B cell (primary cell): ENCODE results near the gene PSMG4. TPM values are rescaled to one million over a fixed set of nuclear protein-coding genes. Genes with fewer than 3 reads are reported as not detected.

Source experiments
- ATAC-seq: fragments of 200-7000 bp; cut with Tn5 transposase; one replicate; pipeline ENCODE4 v1.10.0; 2021; ENCODE audit warnings: low read depth, mild to moderate bottlenecking, moderate number of reproducible peaks, moderate library complexity
- CTCF ChIA-PET: fragments of 350-600 bp; sonication (Branson Sonifier 250); formaldehyde crosslinking; loops from one replicate; lab custom pipeline; 2021; ENCODE audit warnings: antibody characterized with exemption, inconsistent platforms; lab: Charles Lee
- POLR2A ChIA-PET: fragments of 350-600 bp; sonication (Branson Sonifier 250); formaldehyde crosslinking; loops from one replicate; lab custom pipeline; 2021; ENCODE audit warnings: antibody characterized with exemption; lab: Charles Lee
- DNase-seq: peaks from one replicate; pipeline ENCODE4 v3.0.0; 2013
- H2AFZ ChIP-seq: 2 replicates; pipeline ENCODE4 v1.6.1; 2012; ENCODE audit warnings: mild to moderate bottlenecking, low read depth, low read length; ENCODE audit not compliant: insufficient read depth, poor library complexity, severe bottlenecking
- H3K27ac ChIP-seq, 2 donors: 1 replicate in 1 of 2; 2 replicates in 1 of 2; pipeline ENCODE4 v1.5.1; 2012 to 2013; ENCODE audit warnings: low read length in 2 of 2, mild to moderate bottlenecking in 2 of 2, moderate library complexity in 1 of 2
- H3K27me3 ChIP-seq, 4 experiments: fragments of 200-600 bp in 1 of 4; sonication (generic) in 1 of 4; replicated peaks in 1 of 4; 1 replicate in 2 of 4; 2 replicates in 2 of 4; pipeline versions ENCODE4 v1.6.1 to v1.7.0; 2013 to 2016; ENCODE audit warnings: low read length in 3 of 4, mild to moderate bottlenecking in 2 of 4, mixed read lengths in 1 of 4, moderate library complexity in 1 of 4; ENCODE audit not compliant: insufficient read depth in 4 of 4, control insufficient read depth in 3 of 4; ENCODE audit errors: control extremely low read depth in 1 of 4
- H3K36me3 ChIP-seq, 2 experiments: replicated peaks in 1 of 2; 1 replicate in 1 of 2; 2 replicates in 1 of 2; pipeline versions ENCODE4 v1.6.1 to v1.7.1; 2013; ENCODE audit warnings: low read length in 1 of 2; ENCODE audit not compliant: insufficient read depth in 2 of 2, control insufficient read depth in 1 of 2; ENCODE audit errors: control extremely low read depth in 1 of 2, extremely low read depth in 1 of 2
- H3K4me1 ChIP-seq, 2 donors: fragments of 200-600 bp in 1 of 2; sonication (generic) in 1 of 2; 1 replicate in 1 of 2; 2 replicates in 1 of 2; pipeline versions ENCODE4 v1.5.1 to v1.6.1; 2013 to 2017; ENCODE audit warnings: low read length in 2 of 2; ENCODE audit not compliant: control insufficient read depth in 2 of 2, insufficient read depth in 2 of 2
- H3K4me2 ChIP-seq: replicated peaks from 2 replicates; pipeline ENCODE3; 2012; ENCODE audit warnings: mild to moderate bottlenecking, low read depth, low read length; ENCODE audit not compliant: poor library complexity, severe bottlenecking
- H3K4me3 ChIP-seq, 5 experiments: fragments of 200-600 bp in 1 of 5; sonication (generic) in 1 of 5; 1 replicate in 3 of 5; 2 replicates in 2 of 5; pipeline versions ENCODE4 v1.5.1 to v1.7.0; 2011 to 2016; ENCODE audit warnings: low read length in 4 of 5, mild to moderate bottlenecking in 4 of 5, low read depth in 2 of 5, control low read depth in 1 of 5, moderate library complexity in 1 of 5; ENCODE audit not compliant: insufficient read depth in 1 of 5; ENCODE audit errors: control extremely low read depth in 1 of 5, extremely low read depth in 1 of 5
- H3K79me2 ChIP-seq: fragments of 200-600 bp; sonication (generic); one replicate; pipeline ENCODE4 v1.6.0; 2016; ENCODE audit warnings: low read length; ENCODE audit not compliant: control insufficient read depth, insufficient read depth
- H3K9ac ChIP-seq: fragments of 200-600 bp; sonication (generic); 2 replicates; pipeline ENCODE4 v1.6.1; 2017; ENCODE audit warnings: mild to moderate bottlenecking, low read length, moderate library complexity
- H3K9me3 ChIP-seq, 3 donors: one replicate each; pipeline versions ENCODE4 v1.6.1 to v1.7.1; 2013; ENCODE audit warnings: low read length in 2 of 3; ENCODE audit not compliant: control insufficient read depth in 2 of 3, insufficient read depth in 1 of 3; ENCODE audit errors: control extremely low read depth in 1 of 3
- H4K20me1 ChIP-seq: 2 replicates; pipeline ENCODE4 v1.6.0; 2012; ENCODE audit warnings: mild to moderate bottlenecking, low read length; ENCODE audit not compliant: insufficient read depth, control insufficient read depth, poor library complexity, severe bottlenecking
- H3K27ac Mint-ChIP-seq: one replicate; pipeline ENCODE4 v1.8.0; 2021; ENCODE audit warnings: mixed read lengths
- H3K27me3 Mint-ChIP-seq: one replicate; pipeline ENCODE4 v1.8.0; 2021; ENCODE audit warnings: mixed read lengths
- H3K4me1 Mint-ChIP-seq: one replicate; pipeline ENCODE4 v1.8.0; 2021; ENCODE audit warnings: mixed read lengths
- H3K4me3 Mint-ChIP-seq: one replicate; pipeline ENCODE4 v1.8.0; 2021; ENCODE audit warnings: mixed read lengths
- H3K9me3 Mint-ChIP-seq: one replicate; pipeline ENCODE4 v1.8.0; 2022; ENCODE audit warnings: mixed read lengths; ENCODE audit not compliant: insufficient read depth
- EZH2 ChIP-seq: IDR thresholded peaks from 2 replicates; pipeline ENCODE4 v1.6.1; 2012; ENCODE audit warnings: borderline replicate concordance, low read depth, mild to moderate bottlenecking, moderate library complexity, low read length; ENCODE audit not compliant: insufficient read depth, poor library complexity, severe bottlenecking
- WGBS: methylation state at CpG from one replicate; pipeline ENCODE4 v1.1.5; 2013; ENCODE audit warnings: missing lambda C conversion rate; ENCODE audit not compliant: insufficient coverage; 5-methylcytosine and 5-hydroxymethylcytosine counted together
- intact Hi-C: fragments of 100-400 bp; cut with micrococcal nuclease; formaldehyde crosslinking; loops from one replicate; pipeline ENCODE4 v1.10.0; 2022
- polyA plus RNA-seq: library from polyadenylated mRNA; depleted of rRNA; stranded (reverse); fragments of >200 nt; gene quantifications from 2 replicates; pipeline ENCODE4 v1.2.3, GENCODE V29; 2012
- total RNA-seq, 2 donors: library from RNA; stranded (reverse); fragments of 120-200 nt in 1 of 2; gene quantifications; 1 replicate in 1 of 2; 2 replicates in 1 of 2; pipeline versions ENCODE4 v1.2.3 to v1.2.4, GENCODE V29; 2013 to 2022
- TF ChIP-seq, protein P1 (sequence below): fragments of 200-600 bp; IDR thresholded peaks from one replicate; pipeline ENCODE4 v1.8.0; 2022; ENCODE audit warnings: antibody characterized with exemption, mild to moderate bottlenecking

The PSMG4 gene
- total and polyA plus RNA-seq, 2 donors (not counting 1 experiment from before 2014, with no cell fraction given), result 31.9 to 42.4 TPM

DNA sequence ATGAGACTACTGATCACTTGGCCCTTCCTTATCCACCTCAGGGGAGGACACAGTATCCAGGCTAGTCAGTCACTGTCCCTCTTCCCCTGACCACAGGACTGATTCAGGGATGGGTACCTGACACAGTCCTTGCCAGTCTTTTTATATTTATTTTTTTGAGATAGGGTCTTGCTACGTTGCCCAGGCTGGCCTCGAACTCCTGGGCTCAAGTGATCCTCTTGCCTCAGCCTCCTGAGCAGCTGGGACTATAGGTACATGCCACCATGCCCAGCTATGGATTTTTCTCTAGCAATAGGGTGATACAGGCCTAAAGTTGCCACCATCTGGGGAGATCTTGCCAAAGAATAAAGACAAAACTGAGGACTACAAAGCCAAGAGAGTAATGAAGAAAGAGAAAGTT is 41.5 kb upstream of the PSMG4 start:
- Histone ChIP-seq H4K20me1 (no peaks in the 10 kb centered on the region), H3K9ac (no peak overlapping the region), H3K27ac (no peak overlapping the region), H3K9me3 (no peaks in the 10 kb centered on the region), H3K36me3 (no peaks in the 10 kb centered on the region), H2AFZ (no peak overlapping the region), H3K4me1 (no peaks in the 10 kb centered on the region), H3K4me2 (no peak overlapping the region), H3K27me3 (peaks cover 0 to 25% (median 5%) of the 10 kb centered on the region in 4 experiments), H3K4me3 (no peak overlapping the region), H3K79me2 (no peaks in the 10 kb centered on the region)
- no peak for TF ChIP-seq EZH2
- TF ChIP-seq, protein P1, sequence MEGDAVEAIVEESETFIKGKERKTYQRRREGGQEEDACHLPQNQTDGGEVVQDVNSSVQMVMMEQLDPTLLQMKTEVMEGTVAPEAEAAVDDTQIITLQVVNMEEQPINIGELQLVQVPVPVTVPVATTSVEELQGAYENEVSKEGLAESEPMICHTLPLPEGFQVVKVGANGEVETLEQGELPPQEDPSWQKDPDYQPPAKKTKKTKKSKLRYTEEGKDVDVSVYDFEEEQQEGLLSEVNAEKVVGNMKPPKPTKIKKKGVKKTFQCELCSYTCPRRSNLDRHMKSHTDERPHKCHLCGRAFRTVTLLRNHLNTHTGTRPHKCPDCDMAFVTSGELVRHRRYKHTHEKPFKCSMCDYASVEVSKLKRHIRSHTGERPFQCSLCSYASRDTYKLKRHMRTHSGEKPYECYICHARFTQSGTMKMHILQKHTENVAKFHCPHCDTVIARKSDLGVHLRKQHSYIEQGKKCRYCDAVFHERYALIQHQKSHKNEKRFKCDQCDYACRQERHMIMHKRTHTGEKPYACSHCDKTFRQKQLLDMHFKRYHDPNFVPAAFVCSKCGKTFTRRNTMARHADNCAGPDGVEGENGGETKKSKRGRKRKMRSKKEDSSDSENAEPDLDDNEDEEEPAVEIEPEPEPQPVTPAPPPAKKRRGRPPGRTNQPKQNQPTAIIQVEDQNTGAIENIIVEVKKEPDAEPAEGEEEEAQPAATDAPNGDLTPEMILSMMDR, result no peak
- CTCF ChIA-PET, result no interaction called here
- POLR2A ChIA-PET, result no interaction called here
- Mint-ChIP-seq H3K9me3 (no peaks in the 10 kb centered on the region), H3K4me1 (no peaks in the 10 kb centered on the region), H3K27ac (no peak overlapping the region), H3K27me3 (peaks cover 55% of the 10 kb centered on the region), H3K4me3 (no peak overlapping the region)
- DNase-seq, result no peak
- intact Hi-C loops, result no loop called here
- WGBS, result 94% methylated on average over 2 of the region's 2 CpGs
- no peak for ATAC-seq

DNA sequence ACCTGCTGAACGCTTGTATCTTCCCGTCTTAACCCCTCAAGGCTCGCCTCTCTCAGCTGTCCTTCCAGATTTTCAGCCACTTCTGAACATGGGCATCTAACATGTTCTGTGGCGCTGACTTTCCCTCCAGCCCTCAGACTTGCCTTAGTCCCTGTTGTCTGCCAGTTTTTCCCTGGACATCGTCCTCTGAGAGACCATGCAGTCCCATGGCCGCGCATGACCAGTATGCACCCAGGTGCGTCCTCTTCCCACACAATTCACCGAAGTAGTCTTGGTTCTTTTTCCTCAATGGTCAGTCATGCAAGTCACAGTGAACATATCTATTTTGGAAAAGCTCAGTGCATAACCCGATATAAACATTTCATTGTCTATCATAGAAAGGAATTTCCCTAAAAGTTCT is 40.5 kb upstream of the PSMG4 start:
- POLR2A ChIA-PET, result no interaction called here
- DNase-seq (no peak), ATAC-seq (no peak)
- Mint-ChIP-seq H3K27ac (no peak overlapping the region), H3K9me3 (no peaks in the 10 kb centered on the region), H3K4me3 (no peak overlapping the region), H3K27me3 (peaks cover 50% of the 10 kb centered on the region), H3K4me1 (no peaks in the 10 kb centered on the region)
- Histone ChIP-seq H3K9me3 (no peaks in the 10 kb centered on the region), H3K27ac (no peak overlapping the region), H4K20me1 (no peaks in the 10 kb centered on the region), H3K9ac (no peak overlapping the region), H3K79me2 (no peaks in the 10 kb centered on the region), H3K4me2 (no peak overlapping the region), H3K4me3 (no peak overlapping the region), H3K4me1 (no peaks in the 10 kb centered on the region), H3K27me3 (peaks cover 0 to 25% (median 5%) of the 10 kb centered on the region in 4 experiments), H3K36me3 (no peaks in the 10 kb centered on the region), H2AFZ (no peak overlapping the region)
- no peak for TF ChIP-seq EZH2
- TF ChIP-seq, protein P1, result no peak
- WGBS, result 85% methylated on average over 8 of the region's 10 CpGs
- intact Hi-C loops, result no loop called here
- CTCF ChIA-PET, result no interaction called here
